ENCODE measurements around the gene TBC1D9.

Gene TBC1D9

GRCh38 chr4:140612357-140612756, 143.8 kb downstream of the TBC1D9 start:
- TF ChIP-seq, protein P1, sequence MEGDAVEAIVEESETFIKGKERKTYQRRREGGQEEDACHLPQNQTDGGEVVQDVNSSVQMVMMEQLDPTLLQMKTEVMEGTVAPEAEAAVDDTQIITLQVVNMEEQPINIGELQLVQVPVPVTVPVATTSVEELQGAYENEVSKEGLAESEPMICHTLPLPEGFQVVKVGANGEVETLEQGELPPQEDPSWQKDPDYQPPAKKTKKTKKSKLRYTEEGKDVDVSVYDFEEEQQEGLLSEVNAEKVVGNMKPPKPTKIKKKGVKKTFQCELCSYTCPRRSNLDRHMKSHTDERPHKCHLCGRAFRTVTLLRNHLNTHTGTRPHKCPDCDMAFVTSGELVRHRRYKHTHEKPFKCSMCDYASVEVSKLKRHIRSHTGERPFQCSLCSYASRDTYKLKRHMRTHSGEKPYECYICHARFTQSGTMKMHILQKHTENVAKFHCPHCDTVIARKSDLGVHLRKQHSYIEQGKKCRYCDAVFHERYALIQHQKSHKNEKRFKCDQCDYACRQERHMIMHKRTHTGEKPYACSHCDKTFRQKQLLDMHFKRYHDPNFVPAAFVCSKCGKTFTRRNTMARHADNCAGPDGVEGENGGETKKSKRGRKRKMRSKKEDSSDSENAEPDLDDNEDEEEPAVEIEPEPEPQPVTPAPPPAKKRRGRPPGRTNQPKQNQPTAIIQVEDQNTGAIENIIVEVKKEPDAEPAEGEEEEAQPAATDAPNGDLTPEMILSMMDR (IDR thresholded peaks at IDR 0.05; ENCODE audit: insufficient read depth, missing control alignments): no peak
- DNase-seq (ENCODE audit: insufficient read length, low spot score) (no peak), FAIRE-seq (no peak)

DNA sequence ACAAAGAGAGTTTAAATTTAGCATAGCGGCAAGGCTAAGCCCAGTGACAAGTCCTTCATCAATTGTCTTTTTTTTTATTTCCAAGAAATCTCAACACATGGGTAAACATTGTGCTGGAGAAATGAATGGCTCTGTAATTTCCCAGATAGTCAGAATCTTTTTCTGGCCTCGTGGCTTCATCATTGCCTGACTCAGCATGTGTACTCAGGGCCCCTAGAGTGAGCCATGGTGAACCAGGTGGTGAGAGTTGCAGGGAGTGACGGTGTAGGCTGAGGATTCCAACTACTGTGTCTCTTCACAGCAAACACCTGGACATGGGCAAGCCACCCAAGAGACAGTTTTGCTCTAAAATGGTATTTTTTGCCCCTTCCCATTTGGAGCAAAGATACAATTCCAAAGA, 144.3 kb downstream of the TBC1D9 start:
- TF ChIP-seq, protein P1 (IDR thresholded peaks at IDR 0.05; ENCODE audit: insufficient read depth, missing control alignments): no peak
- FAIRE-seq: no peak
- DNase-seq (ENCODE audit: insufficient read length, low spot score): no peak

GRCh38 chr4:140609548-140610425, 146.4 kb downstream of the TBC1D9 start:
- FAIRE-seq (peak; percentile 81), DNase-seq (ENCODE audit: insufficient read length, low spot score) (peak; percentile 46)
- TF ChIP-seq, protein P1 (IDR thresholded peaks at IDR 0.05; ENCODE audit: insufficient read depth, missing control alignments): peak; percentile 69

DNA sequence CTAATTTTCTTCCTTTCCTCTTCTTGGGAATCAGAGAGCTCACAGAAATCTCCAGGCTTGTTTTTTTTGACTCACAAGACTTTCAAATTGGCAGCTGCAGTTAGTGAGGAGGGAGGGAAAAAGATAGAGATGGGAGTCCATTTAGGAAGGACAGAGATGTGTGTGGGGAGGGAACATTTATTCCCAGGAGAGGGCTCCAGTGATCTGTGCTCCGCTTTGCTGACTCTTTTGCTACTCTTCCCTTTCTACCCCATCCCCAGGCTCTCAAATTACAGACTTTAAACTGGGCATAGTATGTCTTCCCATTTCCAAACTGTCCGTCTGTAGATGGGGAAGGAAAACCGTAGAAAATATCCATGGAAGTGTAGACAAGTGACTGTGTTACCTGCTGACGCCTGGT, 148.3 kb downstream of the TBC1D9 start:
- no peak for DNase-seq (ENCODE audit: insufficient read length, low spot score)
- TF ChIP-seq, protein P1 (IDR thresholded peaks at IDR 0.05; ENCODE audit: insufficient read depth, missing control alignments): no peak
- FAIRE-seq: no peak

- TF ChIP-seq, protein P1 (IDR thresholded peaks at IDR 0.05; ENCODE audit: insufficient read depth, missing control alignments): no peak
- DNase-seq (ENCODE audit: insufficient read length, low spot score) (no peak), FAIRE-seq (no peak)
Measured at GRCh38 chr4:140604544-140604943, 151.6 kb downstream of the TBC1D9 start.

DNA sequence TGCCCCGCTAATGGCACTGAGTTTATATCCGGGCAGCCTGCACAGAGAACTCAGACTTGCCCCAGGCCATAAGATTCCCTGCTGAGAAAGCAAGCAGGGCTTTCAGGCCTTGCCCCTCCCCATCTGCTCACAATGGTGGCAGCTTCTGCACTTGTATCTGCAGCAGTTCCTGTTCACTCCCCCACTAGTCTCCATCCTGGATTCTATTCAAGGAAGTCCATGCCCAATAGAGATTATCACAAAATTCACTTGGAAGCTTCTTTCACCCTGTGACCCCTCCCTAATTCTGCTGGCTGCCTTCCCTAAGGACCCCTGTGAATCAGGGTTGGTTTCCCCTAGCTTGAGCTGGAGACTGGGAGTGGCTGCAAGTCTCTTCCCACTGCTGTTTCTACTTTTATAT, 152.9 kb downstream of the TBC1D9 start:
- TF ChIP-seq, protein P1 (IDR thresholded peaks at IDR 0.05; ENCODE audit: insufficient read depth, missing control alignments): no peak
- DNase-seq (ENCODE audit: insufficient read length, low spot score): no peak
- no peak for FAIRE-seq

DNA sequence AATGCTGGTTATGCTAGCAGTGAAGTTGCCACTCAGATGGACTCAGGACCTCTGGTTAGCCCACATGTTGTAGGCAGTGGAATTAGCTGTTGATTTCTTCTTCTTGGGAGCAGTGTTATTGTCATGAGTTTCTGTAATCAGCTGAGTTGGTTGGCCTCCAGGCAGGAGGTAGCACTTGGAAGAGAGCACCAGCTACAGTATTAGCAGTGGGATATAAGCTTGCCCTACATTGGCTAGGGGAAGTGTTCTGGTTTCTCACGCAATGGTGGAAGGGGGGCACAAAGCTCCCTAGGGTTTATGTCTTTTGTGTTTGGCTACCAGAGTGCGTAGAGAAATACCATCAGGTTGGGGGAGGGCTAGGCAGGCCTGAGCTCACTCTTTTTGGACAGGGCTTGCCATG, 153.5 kb downstream of the TBC1D9 start:
- FAIRE-seq: no peak
- TF ChIP-seq, protein P1 (IDR thresholded peaks at IDR 0.05; ENCODE audit: insufficient read depth, missing control alignments): no peak
- no peak for DNase-seq (ENCODE audit: insufficient read length, low spot score)

Data from D721Med (cell line).